CD8-positive, alpha-beta memory T cell (primary cell): ENCODE measurements around the gene PWWP2B. TPM values are rescaled to one million over a fixed set of nuclear protein-coding genes. Genes with fewer than 3 reads are reported as not detected.

Source experiments
- polyA plus RNA-seq: library from polyadenylated mRNA; unstranded; fragments of 300-500 nt; fragmentation: Illumina TruSeq; gene quantifications from one replicate; pipeline ENCODE4 v1.2.3, GENCODE V29; 2021
- total RNA-seq, 2 experiments: library from RNA; stranded (reverse); gene quantifications; one replicate each; pipeline ENCODE4 v1.2.3, GENCODE V29; 2021

The PWWP2B gene
- total and polyA plus RNA-seq, 3 experiments from 2014 or later: 3.1 to 4.4 (median 3.7) TPM

Other genes with a start within 250 kb of the PWWP2B start
- 1 to 10 TPM; 3.2 to 3.3 TPM for gene DPYSL4, start 210.3 kb upstream of the PWWP2B start, total RNA-seq
- not detected for gene DPYSL4, start 210.3 kb upstream of the PWWP2B start, polyA plus RNA-seq
- 10 to 100 TPM; 14.0 to 14.9 TPM for gene STK32C, start 89.2 kb upstream of the PWWP2B start, total RNA-seq
- 8.5 TPM for gene STK32C, start 89.2 kb upstream of the PWWP2B start, polyA plus RNA-seq
- gene LRRC27, start 65.0 kb upstream of the PWWP2B start, total RNA-seq: 1 to 10 TPM; 1.8 to 3.1 TPM
- gene LRRC27, start 65.0 kb upstream of the PWWP2B start, polyA plus RNA-seq: 5.7 TPM
- gene INPP5A, start 140.6 kb downstream of the PWWP2B start, total RNA-seq: 1 to 10 TPM; 4.8 to 6.1 TPM
- gene INPP5A, start 140.6 kb downstream of the PWWP2B start, polyA plus RNA-seq: 1.1 TPM